DOHH2 (cell line): ENCODE measurements around the gene GPC5.

Experiments used
- CTCF ChIP-seq: fragments of 200-600 bp; sonication (generic); IDR thresholded peaks from one replicate; pipeline ENCODE4 v1.5.1; 2014; ENCODE audit warnings: antibody characterized with exemption, mild to moderate bottlenecking, low read depth, low read length; ENCODE audit not compliant: poor library complexity, severe bottlenecking
- EZH2phosphoT487 ChIP-seq: fragments of 200-600 bp; sonication (generic); IDR thresholded peaks from 2 replicates; pipeline ENCODE4 v1.6.1; 2017; ENCODE audit warnings: borderline replicate concordance, mild to moderate bottlenecking, antibody characterized with exemption, low read length, moderate library complexity, mixed read lengths

DNA sequence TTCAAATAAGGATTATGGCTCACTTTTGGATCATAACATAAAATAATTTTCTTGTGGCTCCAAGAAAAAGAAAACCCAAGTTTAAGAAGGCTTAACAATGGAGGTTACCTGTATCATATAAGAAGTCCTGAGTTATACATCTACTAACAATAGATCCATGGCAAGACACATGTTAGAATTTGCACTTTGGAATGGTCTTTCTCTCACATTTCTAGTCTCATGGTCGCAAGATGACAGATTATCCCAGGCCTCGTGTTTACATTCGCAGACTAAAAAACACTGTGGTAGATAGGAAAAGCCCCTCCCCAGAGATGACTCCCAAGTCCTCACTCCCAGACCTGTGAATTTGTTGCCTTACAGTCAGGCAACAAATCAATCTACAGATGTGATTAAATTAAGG lies 1082.0 kb downstream of the GPC5 start:
- TF ChIP-seq CTCF, result no peak
- TF ChIP-seq EZH2phosphoT487, result no peak
